Left lobe of liver (tissue), 2 donors: ENCODE results near the gene EXOC3L2. TPM values are rescaled to one million over a fixed set of nuclear protein-coding genes. Genes with fewer than 3 reads are reported as not detected.
"Not testable (repeated sequence)": the region's sequence is repeated elsewhere in the genome, so short reads cannot be mapped to it uniquely, and the experiment has no call there.

Source experiments
- ATAC-seq: fragments of 200-7000 bp; cut with Tn5 transposase; one replicate; pipeline ENCODE4 v1.9.1; 2020; ENCODE audit warnings: mild to moderate bottlenecking, moderate library complexity
- DNase-seq: peaks from one replicate; pipeline ENCODE4 v3.0.0-alpha.2; 2020; ENCODE audit warnings: low spot score
- total RNA-seq: library from RNA; stranded (reverse); gene quantifications from one replicate; pipeline ENCODE4 v1.2.1, GENCODE V29; 2021
- donor health status: DM: no; HTN: no; CAD: no; lungs with moderate emphysema.
- donor health status: DM: no; HTN: yes; CAD: no.

EXOC3L2 gene
- 4.3 TPM for total RNA-seq

- ATAC-seq (peak; percentile 41), DNase-seq (peak; percentile 52)
These were observed at the start of gene EXOC3L2 for GRCh38 chr19:45245334-45245787. Gene EXOC3L2, minus strand, starts transcription at chr19:45245407. Its CDS starts 6,362 bp downstream, at chr19:45239045.

- DNase-seq (peak; percentile 95), ATAC-seq (peak; percentile 76)
These were observed 49.3 kb upstream of the EXOC3L2 start for GRCh38 chr19:45294291-45295029.

GRCh38 chr19:45293682-45294081 is 48.5 kb upstream of the EXOC3L2 start:
- DNase-seq (no peak), ATAC-seq (no peak)

- DNase-seq, result no peak
- ATAC-seq, result no peak
These were observed 46.6 kb upstream of the EXOC3L2 start for GRCh38 chr19:45291834-45292233.

- ATAC-seq, result peak; percentile 77
These were observed 45.2 kb upstream of the EXOC3L2 start for GRCh38 chr19:45290381-45290931.

GRCh38 chr19:45283443-45284033 is 38.3 kb upstream of the EXOC3L2 start:
- ATAC-seq, result no peak
- no peak for DNase-seq

More at GRCh38 chr19:45290381-45290931, 45.2 kb upstream of the EXOC3L2 start:
- peak; percentile 94 for DNase-seq

GRCh38 chr19:45280471-45280961 is 35.3 kb upstream of the EXOC3L2 start:
- ATAC-seq (peak; percentile 70), DNase-seq (no peak)

GRCh38 chr19:45279587-45280192 is 34.5 kb upstream of the EXOC3L2 start:
- peak; percentile 82 for ATAC-seq
- peak; percentile 92 for DNase-seq

GRCh38 chr19:45278087-45278486 is 32.9 kb upstream of the EXOC3L2 start:
- DNase-seq (no peak), ATAC-seq (no peak)

- DNase-seq (no peak), ATAC-seq (no peak)
These were observed 31.1 kb upstream of the EXOC3L2 start for GRCh38 chr19:45276284-45276687.

- ATAC-seq (no peak), DNase-seq (no peak)
These were observed 30.3 kb upstream of the EXOC3L2 start for GRCh38 chr19:45275370-45275971.

GRCh38 chr19:45273521-45273855 is 28.3 kb upstream of the EXOC3L2 start:
- ATAC-seq (no peak), DNase-seq (no peak)

- ATAC-seq (peak; percentile 15), DNase-seq (no peak)
These were observed 26.5 kb upstream of the EXOC3L2 start for GRCh38 chr19:45271735-45272108.

- no peak for ATAC-seq
- no peak for DNase-seq
These were observed 26.0 kb upstream of the EXOC3L2 start for GRCh38 chr19:45271098-45271734.

- peak; percentile 59 for ATAC-seq
These were observed 24.7 kb upstream of the EXOC3L2 start for GRCh38 chr19:45269939-45270338.

GRCh38 chr19:45267296-45267695 is 22.1 kb upstream of the EXOC3L2 start:
- DNase-seq (no peak), ATAC-seq (no peak)

More at GRCh38 chr19:45269939-45270338, 24.7 kb upstream of the EXOC3L2 start:
- not testable (repeated sequence) for DNase-seq

- DNase-seq, result no peak
- ATAC-seq, result no peak
These were observed 20.2 kb upstream of the EXOC3L2 start for GRCh38 chr19:45265375-45265774.

- DNase-seq (no peak), ATAC-seq (peak; percentile 19)
These were observed 19.6 kb upstream of the EXOC3L2 start for GRCh38 chr19:45264781-45265317.

- no peak for ATAC-seq
These were observed 17.8 kb upstream of the EXOC3L2 start for GRCh38 chr19:45263013-45263412.

GRCh38 chr19:45262570-45262969 is 17.4 kb upstream of the EXOC3L2 start:
- DNase-seq, result no peak
- ATAC-seq, result no peak

More at GRCh38 chr19:45263013-45263412, 17.8 kb upstream of the EXOC3L2 start:
- DNase-seq, result no peak
